Right ventricle myocardium inferior (tissue), 1 donor: ENCODE data around the gene CYP2W1. TPM values are rescaled to one million over a fixed set of nuclear protein-coding genes. Genes with fewer than 3 reads are reported as not detected.

Source experiments
- ATAC-seq: fragments of 200-7000 bp; cut with Tn5 transposase; one replicate; pipeline ENCODE4 v1.9.1; 2020; ENCODE audit warnings: mild to moderate bottlenecking, moderate library complexity
- DNase-seq: peaks from one replicate; pipeline ENCODE4 v3.0.0; 2021; ENCODE audit errors: missing footprints
- intact Hi-C: fragments of 100-400 bp; cut with DNase I; formaldehyde crosslinking; loops from one replicate; pipeline ENCODE4 v1.11.0; 2022
- total RNA-seq: library from RNA; stranded (reverse); fragmentation: NEBNext Ultra II Directional; extraction: Animal tissue kit (Norgen Biotek cat#: 25700); gene quantifications from one replicate; pipeline ENCODE4 v1.2.1, GENCODE V29; 2021
- donor health status: DM: no; HTN: yes; CAD: no; lungs with severe emphysema.

The CYP2W1 gene
- total RNA-seq, 1 donor from 2014 or later: not detected

DNA sequence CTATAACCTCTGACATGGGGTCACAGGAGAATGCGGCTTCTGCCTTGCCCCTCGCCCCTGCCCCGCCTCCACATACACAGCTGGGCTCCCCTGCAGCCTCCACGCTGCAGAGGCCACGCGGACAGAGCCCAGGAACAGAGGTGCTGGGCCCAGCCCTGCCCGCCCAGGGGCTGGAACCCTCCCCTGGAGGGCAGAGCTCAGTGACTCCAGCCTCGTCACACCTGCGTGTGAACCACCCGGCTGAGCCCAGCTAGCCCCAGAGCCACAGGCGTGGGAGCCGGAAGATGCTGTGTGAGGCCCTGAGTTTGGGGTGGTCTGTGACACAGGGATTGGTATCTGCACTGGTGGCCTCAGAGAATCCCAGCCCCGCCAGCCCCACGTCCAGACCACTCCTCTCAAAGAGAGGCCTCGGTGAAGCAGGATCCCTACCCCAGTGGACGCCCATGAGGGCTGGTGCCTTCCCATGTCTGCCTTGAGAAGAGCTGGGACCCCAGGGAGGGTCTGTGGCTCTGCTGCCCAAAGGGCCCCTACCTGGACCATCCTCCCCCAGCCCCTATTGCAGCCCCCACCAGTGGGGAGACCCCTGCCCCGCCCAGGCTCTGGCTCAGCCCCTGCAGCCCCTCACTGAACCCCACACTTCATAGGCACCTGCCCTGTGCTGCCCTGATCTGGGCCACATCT lies 20.4 kb upstream of the CYP2W1 start:
- intact Hi-C loops: no loop called here
- ATAC-seq (no peak), DNase-seq (no peak)

DNA sequence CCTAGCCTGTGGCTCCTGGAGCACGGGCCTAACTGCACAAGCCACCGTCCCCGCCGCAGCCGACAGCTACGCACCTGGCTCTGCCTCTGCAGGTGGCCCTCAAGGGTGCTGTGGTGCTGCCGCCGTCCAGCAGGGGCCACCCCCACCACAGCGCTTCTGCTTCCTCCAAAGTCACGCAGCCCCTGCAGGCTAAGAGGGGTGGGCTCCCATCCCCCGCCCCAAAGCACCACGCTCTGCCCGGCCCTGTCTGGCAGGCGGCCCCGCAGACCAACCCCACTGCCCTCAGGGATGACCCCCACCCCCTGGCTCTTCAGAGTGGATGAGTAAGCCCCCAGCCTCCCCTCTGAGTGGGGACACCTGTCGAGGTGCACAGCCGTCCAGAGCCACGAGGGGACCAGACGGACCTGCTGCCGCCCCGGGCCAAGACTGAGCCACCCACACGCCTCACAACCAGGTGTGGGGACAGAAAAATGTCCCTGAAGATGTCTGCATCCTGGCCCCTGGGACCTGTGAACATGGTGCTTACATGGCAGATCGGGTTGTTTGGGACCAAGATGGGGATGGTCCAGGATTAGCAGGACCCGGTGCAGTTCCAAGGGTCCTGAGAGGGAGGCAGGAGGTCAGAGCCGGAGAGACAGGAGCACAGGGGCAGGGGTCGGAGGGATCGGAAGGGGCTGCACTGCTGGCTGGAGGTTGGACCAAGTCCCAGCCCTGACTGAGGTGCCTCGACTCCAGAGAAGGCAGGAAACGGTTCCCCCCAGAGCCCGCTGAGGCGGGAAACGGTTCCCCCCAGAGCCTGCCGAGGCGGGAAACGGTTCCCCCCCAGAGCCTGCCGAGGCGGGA lies 19.5 kb upstream of the CYP2W1 start:
- ATAC-seq (no peak), DNase-seq (no peak)
- intact Hi-C loops: no loop called here

GRCh38 chr7:964401-965231 lies 18.4 kb upstream of the CYP2W1 start:
- intact Hi-C loops: loop anchor here (5.0 kb wide), 1 partner anchor 77 kb away; no protein-coding TSS in a partner anchor
- peak; percentile 64 for ATAC-seq
- no peak for DNase-seq

GRCh38 chr7:966291-967069 lies 16.5 kb upstream of the CYP2W1 start:
- intact Hi-C loops: loop anchor here (5.0 kb wide), 1 partner anchor 79 kb away; no protein-coding TSS in a partner anchor
- DNase-seq: no peak
- ATAC-seq: no peak

DNA sequence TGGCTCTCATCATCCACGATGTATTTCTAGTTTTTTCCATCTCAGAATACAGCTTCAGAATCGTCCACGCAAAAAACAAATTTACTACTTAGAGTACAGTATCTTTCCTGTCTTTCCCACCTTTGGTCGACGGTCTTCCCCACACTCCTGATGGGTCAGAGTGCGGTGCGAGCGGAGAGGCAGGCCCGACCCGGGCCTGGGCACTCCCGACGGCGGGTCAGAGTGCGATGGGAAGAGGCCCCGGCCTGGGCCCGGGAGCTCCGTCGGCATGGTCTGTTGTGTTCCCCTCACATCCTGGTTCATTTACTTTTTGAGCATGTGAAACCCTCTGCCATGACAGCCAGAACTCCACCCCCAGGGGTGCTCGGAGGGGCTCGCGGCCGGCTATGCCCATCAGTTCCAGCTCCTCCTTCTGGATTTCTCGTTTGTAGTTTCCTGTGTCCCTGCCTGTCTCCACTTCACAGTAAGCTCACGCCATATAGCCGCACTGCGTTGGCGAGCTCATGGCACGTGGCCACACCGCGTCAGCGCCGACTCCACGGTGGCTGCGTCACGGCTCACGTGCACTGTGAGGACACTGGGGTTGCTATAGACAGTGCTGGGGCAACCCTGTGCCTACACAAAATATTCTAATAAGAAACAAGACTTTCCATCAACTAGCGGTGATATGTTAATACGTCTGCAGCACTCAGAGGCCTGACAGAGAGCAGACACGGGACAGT lies 15.5 kb upstream of the CYP2W1 start:
- intact Hi-C loops: loop anchor here (5.0 kb wide), 1 partner anchor 80 kb away; no protein-coding TSS in a partner anchor
- ATAC-seq: no peak

GRCh38 chr7:968205-969105 lies 14.5 kb upstream of the CYP2W1 start:
- intact Hi-C loops: loop anchor here (5.0 kb wide), 1 partner anchor 81 kb away; no protein-coding TSS in a partner anchor
- ATAC-seq (no peak), DNase-seq (no peak)

More for the DNA sequence above, 15.5 kb upstream of the CYP2W1 start:
- no peak for DNase-seq

DNA sequence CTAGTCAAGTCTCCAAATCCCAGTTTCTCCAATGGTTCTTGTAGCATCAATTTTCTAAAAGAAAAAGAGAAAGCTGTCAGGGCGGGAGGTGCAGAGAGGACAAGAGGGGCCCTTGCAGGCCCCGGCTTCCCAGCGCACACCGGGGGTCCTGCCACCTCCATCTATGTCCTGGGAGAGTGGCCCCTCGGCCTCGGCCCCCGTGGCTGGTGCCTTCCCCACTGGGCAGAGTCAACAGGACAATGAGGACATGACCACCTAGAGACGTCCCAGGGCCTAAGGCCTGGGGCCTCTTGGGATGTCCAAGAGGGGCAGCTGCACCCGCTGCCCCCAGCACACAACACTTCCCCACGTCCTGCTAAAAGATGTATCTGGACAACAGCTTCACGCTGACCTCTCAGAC lies 13.6 kb upstream of the CYP2W1 start:
- intact Hi-C loops: loop anchor here (5.0 kb wide), 1 partner anchor 82 kb away; no protein-coding TSS in a partner anchor

DNA sequence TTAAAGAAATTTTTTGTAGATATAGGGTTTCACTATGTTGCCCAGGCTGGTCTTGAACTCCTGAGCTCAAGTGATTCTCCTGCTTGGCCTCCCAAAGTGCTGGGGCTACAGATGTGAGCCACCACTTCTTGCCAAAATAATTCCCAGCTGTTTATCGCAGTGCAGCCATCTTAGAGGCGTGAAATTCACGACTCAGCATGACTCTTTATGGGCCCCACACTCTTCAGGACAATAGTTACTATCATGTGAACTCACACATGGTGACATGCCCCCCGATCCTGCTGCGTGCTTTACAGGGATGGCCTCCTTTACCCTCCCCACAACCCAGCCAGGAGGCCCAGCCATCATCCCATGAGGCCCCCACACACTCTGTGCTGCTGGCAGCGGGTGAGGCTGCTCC lies 12.2 kb upstream of the CYP2W1 start:
- DNase-seq (no peak), ATAC-seq (no peak)

More for the DNA sequence above, 13.6 kb upstream of the CYP2W1 start:
- DNase-seq: no peak
- no peak for ATAC-seq

DNA sequence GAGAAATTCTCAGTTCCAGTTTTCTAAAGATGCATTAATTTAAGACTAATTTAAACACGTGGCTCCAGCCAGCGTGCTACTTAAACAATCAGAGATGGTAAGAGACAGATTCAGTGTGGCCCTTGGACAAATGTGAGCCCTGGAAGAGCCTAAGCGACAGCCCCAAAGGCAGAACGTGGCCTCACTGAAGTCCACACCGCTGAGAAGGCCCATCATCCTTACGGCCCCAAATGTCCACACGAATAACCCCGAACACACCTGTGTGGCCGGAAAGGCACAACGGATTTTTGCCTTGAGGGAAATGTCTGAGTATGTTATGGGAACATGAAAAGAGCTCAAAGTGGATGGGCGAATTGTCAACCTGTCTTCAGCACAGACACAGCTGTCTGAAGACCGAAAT lies 10.9 kb upstream of the CYP2W1 start:
- intact Hi-C loops: no loop called here
- ATAC-seq (no peak), DNase-seq (no peak)

More for the DNA sequence above, 12.2 kb upstream of the CYP2W1 start:
- intact Hi-C loops: no loop called here

- intact Hi-C loops: no loop called here
- ATAC-seq (no peak), DNase-seq (no peak)
These were observed 10.2 kb upstream of the CYP2W1 start for GRCh38 chr7:972676-973309.

GRCh38 chr7:973312-973711 lies 9.7 kb upstream of the CYP2W1 start:
- no peak for ATAC-seq

DNA sequence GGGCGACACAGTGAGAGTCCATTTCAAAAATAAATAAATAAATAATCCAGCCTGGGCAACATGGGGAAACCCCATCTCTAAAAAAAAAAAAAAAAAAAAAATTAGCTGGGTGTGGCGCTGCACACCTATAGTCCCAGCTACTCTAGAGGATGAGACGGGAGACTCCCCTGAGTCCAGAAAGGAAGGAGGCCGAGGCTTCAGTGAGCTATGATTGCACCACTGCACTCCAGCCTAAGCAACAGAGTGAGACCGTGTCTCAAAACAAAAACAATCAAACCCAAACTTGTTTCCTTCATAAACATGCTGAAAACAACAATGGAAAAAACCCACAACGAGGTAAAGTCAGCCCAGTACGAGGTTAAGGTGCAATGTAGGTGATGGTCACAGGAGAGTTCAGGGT lies 8.8 kb upstream of the CYP2W1 start:
- DNase-seq (no peak), ATAC-seq (no peak)
- intact Hi-C loops: no loop called here

More at GRCh38 chr7:973312-973711, 9.7 kb upstream of the CYP2W1 start:
- intact Hi-C loops: no loop called here
- no peak for DNase-seq

DNA sequence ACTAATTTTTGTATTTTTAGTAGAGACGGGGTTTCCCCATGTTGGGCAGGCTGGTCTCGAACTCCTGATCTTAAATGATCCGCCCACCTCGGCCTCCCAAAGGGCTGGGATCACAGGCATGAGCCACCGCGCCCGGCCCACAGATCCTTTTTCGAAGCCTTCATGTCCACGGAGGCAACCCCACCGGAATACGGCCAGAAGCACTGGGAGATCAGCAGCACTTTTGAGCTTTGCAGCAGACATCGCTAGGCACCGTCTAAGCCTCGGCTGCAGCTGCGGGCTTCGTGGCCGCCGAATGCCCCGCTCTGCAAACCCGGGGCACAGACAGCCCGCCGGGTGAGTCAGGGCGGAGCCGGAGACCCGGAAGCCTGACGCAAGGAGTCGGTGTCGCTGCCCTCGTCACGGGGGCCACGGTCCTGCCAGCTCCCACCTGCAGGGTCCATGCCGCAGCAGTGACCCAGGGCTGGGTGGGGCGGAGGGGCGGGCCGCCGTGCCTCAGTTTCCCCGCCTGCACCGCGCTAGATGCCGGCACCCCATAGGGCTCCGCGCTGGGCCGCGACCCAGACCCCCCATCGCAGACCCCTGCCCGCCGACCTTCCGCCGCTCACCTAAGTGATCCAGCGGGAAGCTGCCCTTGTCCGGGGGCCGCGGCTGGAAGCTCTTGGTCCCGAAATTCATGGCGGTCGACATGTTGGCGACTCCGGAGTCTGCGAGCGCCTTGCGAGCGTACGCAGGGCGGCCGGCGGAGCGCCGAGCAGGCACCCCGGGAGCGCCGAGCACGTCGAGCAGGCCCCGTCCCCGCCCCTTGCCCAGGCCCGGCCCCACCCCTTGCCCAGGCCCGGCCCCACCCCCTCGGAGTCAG lies 7.9 kb upstream of the CYP2W1 start, which contains the start of gene COX19:
COX19 (minus strand) TSS at position 730 of the 862 bp plus-strand sequence; CDS start at position 690, 40 bp downstream.
- ATAC-seq: peak; percentile 98

DNA sequence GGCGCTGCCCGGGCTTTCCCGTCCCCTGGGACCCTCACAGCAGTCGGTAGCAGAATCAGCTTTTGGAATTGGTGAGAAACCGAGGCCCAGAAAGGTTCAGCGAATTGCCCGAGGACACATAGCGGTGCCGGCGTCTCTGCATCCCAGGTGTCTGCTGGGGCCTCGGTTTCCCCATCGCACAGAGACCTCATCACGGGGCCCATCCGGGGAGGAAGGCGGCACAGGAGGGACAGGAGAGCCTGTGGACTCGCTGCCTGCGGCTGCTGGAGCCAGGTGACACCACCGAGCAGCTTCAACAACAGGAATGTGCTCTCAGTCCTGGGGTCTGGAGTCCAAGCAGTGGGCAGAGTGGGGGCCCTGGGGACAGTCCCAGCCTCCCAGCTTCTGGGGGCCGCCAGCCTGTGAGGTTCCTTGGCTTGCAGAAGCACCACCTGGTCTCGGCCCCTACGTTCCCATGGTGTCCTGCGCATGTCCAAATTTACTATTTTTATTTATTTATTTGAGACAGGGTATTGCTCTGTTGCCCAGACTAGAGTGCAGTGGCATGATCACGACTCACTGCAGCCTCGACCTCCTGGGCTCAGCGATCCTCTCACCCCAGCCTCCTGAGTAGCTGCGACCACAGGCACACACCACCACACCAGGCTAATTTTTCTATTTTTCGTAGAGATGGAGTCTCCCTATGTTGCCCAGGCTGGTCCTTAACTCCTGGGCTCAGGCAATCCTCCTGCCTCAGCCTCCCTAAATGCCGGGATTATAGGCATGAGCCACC lies 7.1 kb upstream of the CYP2W1 start:
- DNase-seq (no peak), ATAC-seq (no peak)
- intact Hi-C loops: no loop called here

More for the DNA sequence above, 7.9 kb upstream of the CYP2W1 start, which contains the start of gene COX19:
- peak; percentile 94 for DNase-seq
- intact Hi-C loops: no loop called here
